BJ (cell line): ENCODE measurements around the gene UBASH3A. TPM values are rescaled to one million over a fixed set of nuclear protein-coding genes. Genes with fewer than 3 reads are reported as not detected.

Source experiments
- CTCF ChIA-PET: fragments of 350-600 bp; formaldehyde crosslinking; extraction: SDS; loops from one replicate; lab custom pipeline; 2021; ENCODE audit warnings: antibody characterized with exemption, inconsistent platforms; lab: Yijun Ruan, JAX
- POLR2A ChIA-PET: fragments of 300-600 bp; sonication (Branson Sonifier 250); formaldehyde crosslinking; extraction: SDS; loops from one replicate; lab custom pipeline; 2021; ENCODE audit warnings: antibody characterized with exemption; lab: Charles Lee
- DNase-seq: peaks from one replicate; pipeline ENCODE4 v3.0.0-alpha.2; 2011; ENCODE audit warnings: low read depth
- H3K27me3 ChIP-seq: 2 replicates; pipeline ENCODE4 v1.6.0; 2011; ENCODE audit warnings: low read length; ENCODE audit not compliant: control insufficient read depth, insufficient read depth
- H3K36me3 ChIP-seq: 2 replicates; pipeline ENCODE4 v1.5.1; 2011; ENCODE audit warnings: low read length; ENCODE audit not compliant: control insufficient read depth, insufficient read depth
- H3K4me3 ChIP-seq: 2 replicates; pipeline ENCODE4 v1.5.1; 2011; ENCODE audit warnings: low read depth, mild to moderate bottlenecking, control low read depth, low read length
- polyA plus RNA-seq: library from polyadenylated mRNA; depleted of rRNA; stranded (reverse); fragments of >200 nt; gene quantifications from 2 replicates; pipeline ENCODE4 v1.2.3, GENCODE V29; 2011
- TF ChIP-seq, protein P1 (sequence below): IDR thresholded peaks from 2 replicates; pipeline ENCODE4 v1.5.1; 2011; ENCODE audit warnings: low read depth, mild to moderate bottlenecking, control low read depth, inconsistent platforms, low read length, moderate library complexity; ENCODE audit not compliant: insufficient read depth

Gene UBASH3A
- polyA plus RNA-seq, 1 experiment: not detected

DNA sequence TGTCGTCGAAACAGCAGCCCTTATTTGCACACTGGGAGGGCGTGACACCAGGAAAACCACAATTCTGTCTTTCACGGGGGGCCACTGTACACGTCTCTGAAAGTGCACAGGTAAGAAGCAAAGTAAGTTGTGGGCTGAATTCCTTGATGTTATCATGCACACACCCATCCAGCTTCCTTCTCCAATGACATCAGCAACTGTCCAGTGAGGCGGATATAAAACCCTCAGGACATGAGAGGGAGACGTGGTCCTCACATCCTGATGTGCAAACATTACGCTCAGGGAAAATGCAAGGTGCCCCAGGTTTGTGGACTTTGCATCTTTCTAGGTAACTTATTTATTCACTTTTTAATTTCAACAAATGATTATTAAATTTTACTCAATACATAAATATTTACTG, 40.4 kb upstream of the UBASH3A start:
- Histone ChIP-seq H3K4me3 (no peak overlapping the region), H3K36me3 (no peaks in the 10 kb centered on the region), H3K27me3 (no peaks in the 10 kb centered on the region)
- TF ChIP-seq, protein P1, sequence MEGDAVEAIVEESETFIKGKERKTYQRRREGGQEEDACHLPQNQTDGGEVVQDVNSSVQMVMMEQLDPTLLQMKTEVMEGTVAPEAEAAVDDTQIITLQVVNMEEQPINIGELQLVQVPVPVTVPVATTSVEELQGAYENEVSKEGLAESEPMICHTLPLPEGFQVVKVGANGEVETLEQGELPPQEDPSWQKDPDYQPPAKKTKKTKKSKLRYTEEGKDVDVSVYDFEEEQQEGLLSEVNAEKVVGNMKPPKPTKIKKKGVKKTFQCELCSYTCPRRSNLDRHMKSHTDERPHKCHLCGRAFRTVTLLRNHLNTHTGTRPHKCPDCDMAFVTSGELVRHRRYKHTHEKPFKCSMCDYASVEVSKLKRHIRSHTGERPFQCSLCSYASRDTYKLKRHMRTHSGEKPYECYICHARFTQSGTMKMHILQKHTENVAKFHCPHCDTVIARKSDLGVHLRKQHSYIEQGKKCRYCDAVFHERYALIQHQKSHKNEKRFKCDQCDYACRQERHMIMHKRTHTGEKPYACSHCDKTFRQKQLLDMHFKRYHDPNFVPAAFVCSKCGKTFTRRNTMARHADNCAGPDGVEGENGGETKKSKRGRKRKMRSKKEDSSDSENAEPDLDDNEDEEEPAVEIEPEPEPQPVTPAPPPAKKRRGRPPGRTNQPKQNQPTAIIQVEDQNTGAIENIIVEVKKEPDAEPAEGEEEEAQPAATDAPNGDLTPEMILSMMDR: no peak
- CTCF ChIA-PET: interaction anchor here (1.3 kb wide), 1 partner anchor 18 kb away, joined by 3 read pairs; no protein-coding TSS in a partner anchor
- POLR2A ChIA-PET: no interaction called here
- DNase-seq: no peak

DNA sequence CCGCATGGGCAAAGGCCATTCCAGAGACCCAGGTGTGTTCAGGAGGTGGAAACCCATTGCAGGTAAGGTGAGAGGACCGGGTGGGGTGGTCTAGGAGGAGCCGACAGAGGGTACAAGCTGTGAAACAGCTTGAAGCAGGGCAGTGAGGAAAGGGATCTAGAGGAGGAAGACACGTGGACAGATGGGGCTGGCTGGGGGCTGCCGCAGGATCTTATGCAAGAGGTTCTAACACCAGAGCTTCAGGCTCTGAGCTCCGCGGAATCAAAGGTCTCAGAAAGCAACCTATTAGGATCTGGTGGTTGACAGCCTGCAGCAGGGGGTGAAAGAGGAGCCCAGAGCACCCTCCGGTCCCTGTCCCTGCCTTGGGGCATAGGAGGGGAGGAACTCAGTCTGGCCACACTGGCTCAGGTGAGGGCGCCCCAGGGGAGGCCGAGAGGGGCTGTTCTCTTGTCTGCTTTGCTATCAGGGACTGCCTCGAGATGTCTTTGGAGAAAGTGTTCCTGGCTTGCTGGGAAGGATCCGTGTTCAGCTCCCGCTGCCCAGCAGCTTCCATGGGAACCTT, 39.3 kb upstream of the UBASH3A start:
- Histone ChIP-seq H3K4me3 (no peak overlapping the region), H3K27me3 (no peaks in the 10 kb centered on the region), H3K36me3 (no peaks in the 10 kb centered on the region)
- no peak for DNase-seq
- POLR2A ChIA-PET: no interaction called here
- TF ChIP-seq, protein P1: no peak
- CTCF ChIA-PET: no interaction called here

DNA sequence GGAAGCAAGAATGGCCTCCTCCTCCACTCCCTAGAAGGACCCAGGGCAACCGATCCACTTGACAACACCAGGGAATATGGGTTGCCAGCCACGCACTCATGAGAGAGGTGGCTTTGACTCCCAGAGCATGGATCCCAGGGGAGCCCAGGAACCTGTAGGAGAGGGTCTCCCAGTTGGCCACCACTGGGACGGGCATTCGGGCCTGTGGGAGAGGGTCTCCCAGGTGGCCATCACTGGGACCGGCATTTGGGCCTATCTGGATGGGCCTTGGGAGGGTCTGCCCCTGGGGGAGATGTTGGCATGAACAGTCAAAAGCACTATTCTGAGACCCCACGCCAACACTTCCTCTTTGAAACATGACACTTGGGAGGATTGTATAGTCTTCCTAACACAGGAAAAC, 37.9 kb upstream of the UBASH3A start:
- Histone ChIP-seq H3K36me3 (no peaks in the 10 kb centered on the region), H3K27me3 (no peaks in the 10 kb centered on the region), H3K4me3 (no peak overlapping the region)
- TF ChIP-seq, protein P1: no peak
- ChIA-PET CTCF (no interaction called here), POLR2A (no interaction called here)
- no peak for DNase-seq

DNA sequence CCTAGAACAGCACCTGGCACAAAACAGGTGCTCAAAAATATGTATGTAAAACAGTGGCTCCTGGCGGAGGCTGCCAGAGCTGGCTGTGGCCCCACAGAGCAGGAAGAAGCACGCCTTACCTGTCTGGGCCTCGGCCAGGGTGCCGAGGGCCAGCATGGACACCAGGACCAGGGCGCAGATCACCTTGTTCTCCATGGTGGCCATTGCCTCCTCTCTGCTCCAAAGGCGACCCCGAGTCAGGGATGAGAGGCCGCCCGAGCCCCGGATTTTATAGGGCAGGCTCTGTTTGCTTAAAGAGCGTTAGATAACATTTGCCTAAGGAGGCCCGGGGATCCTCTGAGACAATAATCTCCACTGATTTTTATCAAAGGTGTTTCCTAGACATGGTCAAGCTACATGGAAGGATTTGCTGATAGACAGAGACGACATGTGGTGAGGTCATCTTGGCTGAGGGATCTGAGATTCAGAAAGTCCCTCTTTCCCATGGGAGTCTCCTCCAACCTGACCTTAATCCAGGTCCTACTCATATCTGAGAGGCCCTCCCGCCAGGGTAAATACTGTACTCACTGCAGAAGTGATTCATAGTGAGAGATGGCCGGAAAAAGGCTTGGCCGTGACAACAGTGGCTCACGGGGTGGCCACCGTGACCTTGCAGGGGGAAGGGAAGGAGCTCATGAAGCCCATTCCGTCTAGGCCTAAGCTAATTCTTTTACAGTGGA, 37.3 kb upstream of the UBASH3A start, which contains the start of gene TFF1:
Gene TFF1 (minus strand): TSS at position 244 of the 719 bp plus-strand sequence. CDS start 40 bp downstream, at position 204.
- no peak for DNase-seq
- H3K27me3 ChIP-seq: no peaks in the 10 kb centered on the region
- ChIA-PET POLR2A (no interaction called here), CTCF (no interaction called here)
- H3K36me3 ChIP-seq: no peaks in the 10 kb centered on the region
- TF ChIP-seq, protein P1: no peak
- no peak within 1 kb of the TSS for H3K4me3 ChIP-seq

DNA sequence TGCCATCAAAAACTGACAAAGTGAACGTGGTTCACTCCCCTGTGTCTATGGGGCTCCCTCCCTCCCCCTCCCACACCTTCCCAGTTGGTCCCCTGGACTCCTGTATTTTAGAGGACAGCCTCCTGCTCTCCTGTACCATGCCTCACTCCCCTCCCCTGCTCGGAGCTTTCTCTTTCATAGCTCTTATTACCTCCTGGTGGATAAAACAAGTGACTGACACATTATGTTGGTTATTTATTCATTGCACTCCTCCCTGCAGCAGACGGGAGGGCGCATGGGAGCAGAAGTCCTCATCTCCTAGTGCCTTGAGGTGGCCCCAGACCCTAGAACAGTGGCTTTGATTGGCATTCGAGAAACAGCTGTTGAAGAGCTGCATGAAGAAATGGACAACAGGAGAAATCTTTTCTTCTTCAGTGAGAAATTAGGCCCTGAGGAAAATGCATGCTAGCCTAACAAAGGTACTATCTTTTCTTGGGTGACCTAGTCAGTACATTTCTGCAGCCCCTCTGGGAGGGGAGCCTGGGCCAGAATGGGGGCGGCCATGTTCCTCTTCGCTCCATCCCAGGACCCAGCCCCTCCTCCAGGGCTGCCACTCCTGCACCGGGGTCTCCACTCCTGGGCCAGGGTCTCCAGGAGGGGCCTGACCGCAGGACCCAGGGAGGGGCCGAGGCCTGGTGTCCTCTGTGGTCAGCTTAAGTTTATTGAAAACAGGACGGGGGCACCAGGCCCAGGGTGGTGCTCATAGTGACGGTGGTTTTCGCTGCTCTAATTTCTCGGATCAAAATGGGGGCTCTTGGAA, 36.1 kb upstream of the UBASH3A start:
- POLR2A ChIA-PET: interaction anchor here (0.6 kb wide), 1 partner anchor 212 kb away, joined by 3 read pairs; no protein-coding TSS in a partner anchor
- CTCF ChIA-PET: no interaction called here
- TF ChIP-seq, protein P1: no peak
- Histone ChIP-seq H3K4me3 (no peak overlapping the region), H3K27me3 (no peaks in the 10 kb centered on the region), H3K36me3 (no peaks in the 10 kb centered on the region)
- DNase-seq: no peak
